Measurements from ENCODE around the gene PRDM16. TPM values are rescaled to one million over a fixed set of nuclear protein-coding genes. Genes with fewer than 3 reads are reported as not detected.

The PRDM16 gene
- total RNA-seq, 1 donor from 2014 or later, result 5.6 TPM

DNA sequence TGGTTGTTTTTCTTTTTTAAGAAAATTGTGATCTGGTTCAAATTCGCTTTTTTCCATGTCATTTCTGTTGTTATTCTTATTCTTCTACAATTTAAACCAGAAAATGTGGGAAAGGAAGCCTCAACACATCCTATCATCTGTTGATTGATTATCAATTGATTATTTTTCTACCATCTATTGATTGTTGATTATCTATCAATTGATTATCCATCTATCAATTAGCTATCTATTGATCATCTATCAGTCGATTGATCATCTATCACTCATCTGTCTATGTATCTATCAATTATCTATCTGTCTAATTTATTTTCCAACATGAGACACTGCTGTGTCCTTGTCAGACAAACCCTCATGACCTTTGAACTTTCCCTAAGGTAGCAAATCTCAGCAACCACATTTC is 249.3 kb downstream of the PRDM16 start:
- Histone ChIP-seq H3K4me3 (ENCODE audit: low read depth, low read length) (no peak overlapping the region), H3K27me3 (ENCODE audit: control insufficient read depth, insufficient read depth, low read length) (peaks cover 12% of the 10 kb centered on the region), H3K36me3 (ENCODE audit: control insufficient read depth, insufficient read depth, low read length) (no peaks in the 10 kb centered on the region)
- DNase-seq (ENCODE audit: low read depth), result no peak
- TF ChIP-seq, protein P1, sequence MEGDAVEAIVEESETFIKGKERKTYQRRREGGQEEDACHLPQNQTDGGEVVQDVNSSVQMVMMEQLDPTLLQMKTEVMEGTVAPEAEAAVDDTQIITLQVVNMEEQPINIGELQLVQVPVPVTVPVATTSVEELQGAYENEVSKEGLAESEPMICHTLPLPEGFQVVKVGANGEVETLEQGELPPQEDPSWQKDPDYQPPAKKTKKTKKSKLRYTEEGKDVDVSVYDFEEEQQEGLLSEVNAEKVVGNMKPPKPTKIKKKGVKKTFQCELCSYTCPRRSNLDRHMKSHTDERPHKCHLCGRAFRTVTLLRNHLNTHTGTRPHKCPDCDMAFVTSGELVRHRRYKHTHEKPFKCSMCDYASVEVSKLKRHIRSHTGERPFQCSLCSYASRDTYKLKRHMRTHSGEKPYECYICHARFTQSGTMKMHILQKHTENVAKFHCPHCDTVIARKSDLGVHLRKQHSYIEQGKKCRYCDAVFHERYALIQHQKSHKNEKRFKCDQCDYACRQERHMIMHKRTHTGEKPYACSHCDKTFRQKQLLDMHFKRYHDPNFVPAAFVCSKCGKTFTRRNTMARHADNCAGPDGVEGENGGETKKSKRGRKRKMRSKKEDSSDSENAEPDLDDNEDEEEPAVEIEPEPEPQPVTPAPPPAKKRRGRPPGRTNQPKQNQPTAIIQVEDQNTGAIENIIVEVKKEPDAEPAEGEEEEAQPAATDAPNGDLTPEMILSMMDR (IDR thresholded peaks at IDR 0.05; ENCODE audit: insufficient read depth, low read length, poor library complexity, severe bottlenecking), result no peak

- no peak overlapping the region for H3K4me3 ChIP-seq (ENCODE audit: low read depth, low read length)
- peaks cover 25% of the 10 kb centered on the region for H3K27me3 ChIP-seq (ENCODE audit: control insufficient read depth, insufficient read depth, low read length)
- TF ChIP-seq, protein P1 (IDR thresholded peaks at IDR 0.05; ENCODE audit: insufficient read depth, low read length, poor library complexity, severe bottlenecking), result peak; percentile 54
- H3K36me3 ChIP-seq (ENCODE audit: control insufficient read depth, insufficient read depth, low read length), result no peaks in the 10 kb centered on the region
- no peak for DNase-seq (ENCODE audit: low read depth)
These were observed 250.9 kb downstream of the PRDM16 start for GRCh38 chr1:3319874-3320245.

GRCh38 chr1:3320246-3321152 is 251.5 kb downstream of the PRDM16 start:
- TF ChIP-seq, protein P1 (IDR thresholded peaks at IDR 0.05; ENCODE audit: insufficient read depth, low read length, poor library complexity, severe bottlenecking), result no peak
- no peak for DNase-seq (ENCODE audit: low read depth)
- no peaks in the 10 kb centered on the region for H3K36me3 ChIP-seq (ENCODE audit: control insufficient read depth, insufficient read depth, low read length)
- no peak overlapping the region for H3K4me3 ChIP-seq (ENCODE audit: low read depth, low read length)
- peaks cover 24% of the 10 kb centered on the region for H3K27me3 ChIP-seq (ENCODE audit: control insufficient read depth, insufficient read depth, low read length)

GRCh38 chr1:3321559-3322449 is 252.8 kb downstream of the PRDM16 start:
- H3K4me3 ChIP-seq (ENCODE audit: low read depth, low read length), result no peak overlapping the region
- H3K36me3 ChIP-seq (ENCODE audit: control insufficient read depth, insufficient read depth, low read length), result no peaks in the 10 kb centered on the region
- TF ChIP-seq, protein P1 (IDR thresholded peaks at IDR 0.05; ENCODE audit: insufficient read depth, low read length, poor library complexity, severe bottlenecking), result no peak
- DNase-seq (ENCODE audit: low read depth), result no peak
- H3K27me3 ChIP-seq (ENCODE audit: control insufficient read depth, insufficient read depth, low read length), result peaks cover 29% of the 10 kb centered on the region

GRCh38 chr1:3322450-3323020 is 253.5 kb downstream of the PRDM16 start:
- Histone ChIP-seq H3K4me3 (ENCODE audit: low read depth, low read length) (no peak overlapping the region), H3K36me3 (ENCODE audit: control insufficient read depth, insufficient read depth, low read length) (no peaks in the 10 kb centered on the region), H3K27me3 (ENCODE audit: control insufficient read depth, insufficient read depth, low read length) (peaks cover 29% of the 10 kb centered on the region)
- DNase-seq (ENCODE audit: low read depth), result no peak
- TF ChIP-seq, protein P1 (IDR thresholded peaks at IDR 0.05; ENCODE audit: insufficient read depth, low read length, poor library complexity, severe bottlenecking), result no peak

All from kidney epithelial cell (primary cell).